Ovary (tissue), 9 donors: ENCODE results near the gene SLC38A10. TPM values are rescaled to one million over a fixed set of nuclear protein-coding genes. Genes with fewer than 3 reads are reported as not detected.

Source experiments
- DNase-seq, 5 donors: peaks; one replicate each; pipeline ENCODE4 v3.0.0-alpha.2; 2019 to 2020
- H3K27ac ChIP-seq, 2 donors: fragments of 200-600 bp; one replicate each; pipeline versions ENCODE4 v1.5.1 to v1.8.0; 2019 to 2022
- H3K27me3 ChIP-seq: fragments of 200-600 bp; one replicate; pipeline ENCODE4 v1.8.0; 2022
- H3K36me3 ChIP-seq: fragments of 200-600 bp; sonication (generic); one replicate; pipeline ENCODE4 v1.5.1; 2019
- H3K4me1 ChIP-seq: one replicate; pipeline ENCODE4 v1.8.1; 2013; ENCODE audit warnings: mild to moderate bottlenecking, moderate library complexity; ENCODE audit not compliant: insufficient read depth
- H3K4me3 ChIP-seq: fragments of 200-600 bp; sonication (generic); one replicate; pipeline ENCODE4 v1.5.1; 2017
- H3K9me3 ChIP-seq, 2 donors: fragments of 200-600 bp in 1 of 2; sonication (generic) in 1 of 2; one replicate each; pipeline versions ENCODE4 v1.5.1 to v1.8.1; 2013 to 2019; ENCODE audit warnings: mild to moderate bottlenecking in 1 of 2, moderate library complexity in 1 of 2
- EP300 ChIP-seq: sonication (generic); formaldehyde crosslinking; IDR thresholded peaks from one replicate; pipeline ENCODE4 v1.6.1; 2017; ENCODE audit warnings: antibody characterized with exemption
- POLR2A ChIP-seq: fragments of 450-650 bp; IDR thresholded peaks from one replicate; pipeline ENCODE4 v1.6.1; 2017; ENCODE audit warnings: antibody characterized with exemption, mild to moderate bottlenecking, moderate library complexity
- WGBS, 3 donors: extraction: QIAGEN DNeasy Blood & Tissue Kit in 1 of 3; methylation state at CpG; one replicate each; pipeline versions ENCODE4 v1.1.5 to v1.1.7; 2013 to 2017; 5-methylcytosine and 5-hydroxymethylcytosine counted together
- intact Hi-C, 4 donors: fragments of 100-400 bp; cut with DNase I; formaldehyde crosslinking; loops; one replicate each; pipeline versions ENCODE4 v1.11.0 to v1.15.1; 2022 to 2023
- polyA plus RNA-seq, 2 donors: library from polyadenylated mRNA; stranded (reverse); fragments of 200-250 nt in 1 of 2; fragments of 350-450 nt in 1 of 2; fragmentation: Illumina TruSeq in 1 of 2; extraction: RNeasy Lipid Tissue Mini Kit (QIAGEN cat#74804) in 1 of 2; gene quantifications; one replicate each; pipeline ENCODE4 v1.2.3, GENCODE V29; 2013 to 2014
- total RNA-seq, 7 donors: library from RNA; depleted of rRNA in 2 of 7; stranded (reverse); fragments of >200 nt in 2 of 7; fragmentation: NEBNext Ultra II Directional in 3 of 7; extraction: Animal tissue kit (Norgen Biotek cat#: 25700) in 3 of 7; gene quantifications; one replicate each; pipeline versions ENCODE4 v1.1.0 to v1.2.4, GENCODE V29; 2016 to 2023
- TF ChIP-seq, protein P1 (sequence below), 3 donors: fragments of 450-650 bp in 2 of 3; fragments of 200-600 bp in 1 of 3; IDR thresholded peaks; one replicate each; pipeline versions ENCODE4 v1.5.1 to v1.8.0; 2016 to 2022; ENCODE audit warnings: antibody characterized with exemption in 3 of 3, mild to moderate bottlenecking in 1 of 3
- donor health status: DM: no; HTN: no; CAD: no; lungs with moderate emphysema.
- donor health status: DM: no; HTN: no; CAD: no.
- donor health status: Bipolar disorder and iron deficiency.
- donor health status: DM: yes; HTN: yes; CAD: no.
- donor health status: DM: no; HTN: no; CAD: no.
- donor health status: DM: yes; HTN: yes; CAD: no.

SLC38A10 gene
- total and polyA plus RNA-seq, 9 donors, result 11.5 to 75.7 (median 64.3) TPM

DNA sequence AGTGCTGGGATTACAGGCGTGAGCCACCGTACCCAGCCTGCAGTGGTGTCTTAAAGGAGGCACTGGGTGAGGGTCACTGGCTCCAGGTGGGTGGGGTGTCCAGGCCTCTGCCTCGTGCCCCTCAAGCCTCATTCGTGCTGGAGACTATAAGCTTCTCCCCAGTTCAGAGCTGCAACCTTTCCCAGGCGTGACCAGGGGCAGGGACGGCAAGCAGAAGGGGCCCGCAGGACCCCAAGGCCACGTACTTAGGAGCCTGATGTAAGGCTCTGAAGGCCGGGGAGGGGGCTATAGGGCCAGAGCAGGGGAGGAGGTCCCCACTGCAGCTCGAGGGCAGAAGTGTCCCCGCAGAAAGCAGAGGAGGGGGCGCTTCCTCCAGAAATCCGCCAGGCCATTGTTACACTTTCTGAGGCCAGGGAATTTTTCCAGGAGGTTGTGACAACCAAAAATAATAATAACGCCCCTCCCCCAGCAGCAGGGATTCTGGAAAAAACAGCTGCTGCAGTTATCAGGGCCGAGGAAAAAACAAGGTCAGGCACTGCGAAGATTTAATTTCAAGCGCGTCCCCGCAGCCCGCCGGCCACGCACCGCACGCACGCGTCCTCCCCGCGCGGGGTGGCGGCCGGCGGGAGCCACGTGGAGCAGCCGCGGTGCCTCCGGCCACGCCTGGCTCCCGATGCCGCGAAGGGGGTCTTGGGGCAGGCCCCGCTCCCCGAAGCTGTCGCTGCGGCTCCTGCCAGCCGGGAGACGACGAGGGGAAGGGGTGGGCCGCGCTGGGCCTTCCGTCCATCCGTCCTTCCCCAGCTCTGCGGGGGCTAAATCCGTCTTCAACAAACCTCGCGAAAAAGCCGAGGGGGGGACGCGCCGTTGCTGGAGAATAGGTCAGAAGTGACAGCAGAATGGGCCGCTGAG is 45.8 kb upstream of the SLC38A10 start:
- no peaks in the 10 kb centered on the region for H3K36me3 ChIP-seq
- no peaks in the 10 kb centered on the region for H3K9me3 ChIP-seq
- peak overlapping the region; percentile 31 for H3K4me3 ChIP-seq
- peak; percentile 48 to 73 (median 68) for DNase-seq
- H3K27me3 ChIP-seq, result no peaks in the 10 kb centered on the region
- intact Hi-C loops, result no loop called here
- peak overlapping the region; percentile 83 to 99 for H3K27ac ChIP-seq
- H3K4me1 ChIP-seq, result peaks cover 27% of the 10 kb centered on the region
- TF ChIP-seq, protein P1, sequence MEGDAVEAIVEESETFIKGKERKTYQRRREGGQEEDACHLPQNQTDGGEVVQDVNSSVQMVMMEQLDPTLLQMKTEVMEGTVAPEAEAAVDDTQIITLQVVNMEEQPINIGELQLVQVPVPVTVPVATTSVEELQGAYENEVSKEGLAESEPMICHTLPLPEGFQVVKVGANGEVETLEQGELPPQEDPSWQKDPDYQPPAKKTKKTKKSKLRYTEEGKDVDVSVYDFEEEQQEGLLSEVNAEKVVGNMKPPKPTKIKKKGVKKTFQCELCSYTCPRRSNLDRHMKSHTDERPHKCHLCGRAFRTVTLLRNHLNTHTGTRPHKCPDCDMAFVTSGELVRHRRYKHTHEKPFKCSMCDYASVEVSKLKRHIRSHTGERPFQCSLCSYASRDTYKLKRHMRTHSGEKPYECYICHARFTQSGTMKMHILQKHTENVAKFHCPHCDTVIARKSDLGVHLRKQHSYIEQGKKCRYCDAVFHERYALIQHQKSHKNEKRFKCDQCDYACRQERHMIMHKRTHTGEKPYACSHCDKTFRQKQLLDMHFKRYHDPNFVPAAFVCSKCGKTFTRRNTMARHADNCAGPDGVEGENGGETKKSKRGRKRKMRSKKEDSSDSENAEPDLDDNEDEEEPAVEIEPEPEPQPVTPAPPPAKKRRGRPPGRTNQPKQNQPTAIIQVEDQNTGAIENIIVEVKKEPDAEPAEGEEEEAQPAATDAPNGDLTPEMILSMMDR (IDR thresholded peaks at IDR 0.05), result no peak
- TF ChIP-seq EP300 (no peak), POLR2A (no peak)
- whole genome bisulfite sequencing, 3 donors, result 9 to 14% (median 13%) methylated on average over 52 to 60 of the region's 60 CpGs

DNA sequence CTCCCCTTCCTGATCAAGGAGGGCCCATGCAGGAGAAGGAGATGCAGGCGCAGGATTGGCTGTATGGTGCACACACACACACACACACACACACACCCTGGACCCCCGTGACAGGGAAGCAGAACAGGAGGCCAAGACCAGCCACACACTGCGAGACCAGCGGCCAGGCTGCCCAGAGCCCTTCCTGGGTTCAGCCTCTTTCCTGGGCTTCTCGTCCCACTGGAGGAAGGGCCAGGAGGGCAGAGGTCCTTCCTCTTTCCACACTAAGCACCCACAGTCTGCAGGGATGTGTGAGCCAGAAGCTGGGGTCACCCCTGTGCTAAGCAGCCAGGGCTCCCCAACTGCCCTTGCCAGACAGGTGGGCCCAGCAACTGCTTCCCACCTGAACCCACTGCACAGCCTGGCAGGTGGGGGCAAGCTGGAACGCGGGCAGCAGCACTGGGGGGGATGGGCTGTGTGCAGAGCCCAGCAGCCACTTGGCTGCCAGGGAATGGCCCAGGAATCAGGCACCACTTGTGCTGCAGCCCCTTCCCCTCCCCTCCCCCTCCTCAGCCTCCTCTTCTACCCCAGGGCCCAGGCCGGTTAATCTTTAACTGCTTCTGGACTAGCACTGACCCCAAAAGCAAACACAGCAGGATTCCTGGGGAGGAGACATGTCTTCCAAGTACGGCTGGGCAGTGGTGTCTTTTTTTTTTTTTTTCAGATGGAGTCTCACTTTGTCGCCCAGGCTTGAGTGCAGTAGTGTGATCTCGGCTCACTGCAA is 44.6 kb upstream of the SLC38A10 start:
- peaks cover 27% of the 10 kb centered on the region for H3K4me1 ChIP-seq
- peak in 1 of 5 donors; percentile 48 for DNase-seq
- no peaks in the 10 kb centered on the region for H3K9me3 ChIP-seq
- TF ChIP-seq, protein P1 (IDR thresholded peaks at IDR 0.05), result no peak
- TF ChIP-seq EP300 (no peak), POLR2A (no peak)
- H3K4me3 ChIP-seq, result no peak overlapping the region
- intact Hi-C loops, result loop anchor here in 1 of 4 donors (5.0 kb wide), 1 partner anchor 143 kb away; no protein-coding TSS in a partner anchor
- H3K27ac ChIP-seq, result peak overlapping the region in 1 of 2 donors; percentile 59
- no peaks in the 10 kb centered on the region for H3K36me3 ChIP-seq
- WGBS, 3 donors, result 76 to 79% (median 78%) methylated on average over 11 of the region's 11 CpGs
- H3K27me3 ChIP-seq, result no peaks in the 10 kb centered on the region

DNA sequence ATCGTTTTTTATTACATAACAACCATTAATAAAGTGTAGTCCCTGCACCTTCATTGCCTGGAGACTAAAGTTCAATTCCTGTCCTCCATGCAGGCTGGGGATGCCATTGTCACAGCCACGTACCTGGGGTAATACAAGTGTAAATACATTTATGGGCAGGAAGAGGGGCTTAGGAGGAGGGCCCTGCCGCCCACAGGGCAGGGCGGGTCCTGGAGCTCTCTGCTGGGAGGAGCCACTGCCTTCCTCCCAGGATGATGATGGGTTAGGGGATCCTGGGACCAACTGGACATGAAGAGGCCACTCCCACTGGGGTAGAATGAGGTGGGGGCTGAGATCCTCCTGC is 44.1 kb upstream of the SLC38A10 start:
- H3K4me1 ChIP-seq, result peaks cover 27% of the 10 kb centered on the region

DNA sequence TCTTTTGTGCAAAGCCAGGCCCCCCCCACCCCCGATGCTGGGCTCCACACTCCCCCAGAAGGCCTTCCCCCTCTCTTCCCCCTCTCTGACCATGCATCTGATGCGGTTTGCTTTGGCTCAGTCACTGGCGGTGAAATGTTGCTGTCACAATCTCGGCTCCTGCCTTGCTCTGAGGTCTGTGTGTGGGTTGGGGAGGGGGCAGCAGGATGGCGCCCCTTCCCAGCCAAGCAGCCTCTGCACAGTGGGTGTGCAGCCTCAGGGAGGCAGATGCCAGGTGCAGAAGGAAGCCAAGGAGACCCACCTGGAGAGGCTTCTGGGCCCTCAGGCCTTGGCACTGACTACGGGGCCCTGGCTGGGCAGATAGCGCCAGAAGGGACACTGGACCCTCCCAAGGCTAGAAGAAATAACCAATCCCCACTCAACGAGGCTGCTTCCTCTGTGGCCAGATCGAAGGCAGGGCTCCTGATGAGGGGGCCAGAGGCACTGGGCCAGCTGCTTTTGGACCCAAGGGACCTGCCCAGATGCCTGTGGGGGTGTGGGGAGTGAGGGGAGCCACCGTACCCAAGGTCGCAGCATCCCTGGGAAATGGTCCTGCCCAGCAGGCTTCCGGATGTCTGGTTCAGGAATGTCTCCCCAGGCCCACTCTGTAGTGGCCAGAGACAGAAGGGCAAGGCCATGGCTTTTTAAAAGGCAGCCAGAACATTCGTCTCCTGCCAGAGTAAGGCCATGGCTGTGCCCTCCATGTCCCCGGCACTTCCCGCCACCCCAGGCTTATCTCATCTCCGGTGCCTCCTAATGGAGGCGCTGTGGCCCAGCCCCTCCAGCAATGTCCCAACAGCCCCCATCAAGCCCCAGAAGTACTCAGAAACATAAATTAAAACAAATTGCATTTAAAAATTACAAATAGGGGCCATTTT is 43.4 kb upstream of the SLC38A10 start:
- Histone ChIP-seq H3K27ac (peak overlapping the region in 1 of 2 donors; percentile 59), H3K36me3 (no peaks in the 10 kb centered on the region), H3K27me3 (no peaks in the 10 kb centered on the region), H3K4me1 (peaks cover 27% of the 10 kb centered on the region), H3K9me3 (no peaks in the 10 kb centered on the region), H3K4me3 (no peak overlapping the region)
- peak; percentile 46 to 70 (median 56) for DNase-seq
- WGBS, 3 donors, result 30 to 42% (median 32%) methylated on average over 15 to 17 of the region's 17 CpGs
- intact Hi-C loops, result loop anchor here in 1 of 4 donors (5.0 kb wide), 1 partner anchor 144 kb away; no protein-coding TSS in a partner anchor
- TF ChIP-seq EP300 (no peak), POLR2A (no peak)
- TF ChIP-seq, protein P1 (IDR thresholded peaks at IDR 0.05), result no peak

More for the DNA sequence above, 44.1 kb upstream of the SLC38A10 start:
- peak overlapping the region in 1 of 2 donors; percentile 59 for H3K27ac ChIP-seq
- DNase-seq, result peak in 1 of 5 donors; percentile 46
- no peaks in the 10 kb centered on the region for H3K36me3 ChIP-seq
- intact Hi-C loops, result loop anchor here in 1 of 4 donors (5.0 kb wide), 1 partner anchor 143 kb away; no protein-coding TSS in a partner anchor
- no peak for TF ChIP-seq POLR2A
- WGBS, 3 donors, result 53 to 59% (median 58%) methylated on average over 4 of the region's 4 CpGs
- H3K27me3 ChIP-seq, result no peaks in the 10 kb centered on the region
- H3K4me3 ChIP-seq, result no peak overlapping the region
- no peaks in the 10 kb centered on the region for H3K9me3 ChIP-seq
